ENCODE data around the gene SPATA9. TPM values are rescaled to one million over a fixed set of nuclear protein-coding genes. Genes with fewer than 3 reads are reported as not detected.

Gene SPATA9
- total and polyA plus RNA-seq, 2 of the 8 experiments (the other 6 are each of a cell fraction or from before 2014, with no cell fraction given): not detected

- FAIRE-seq (no peak), DNase-seq (ENCODE audit: low read depth in 1 of 2, low spot score in 2 of 2) (no peak)
- Histone ChIP-seq H4K8ac (ENCODE audit: extremely low read depth, insufficient read depth, low read length) (no peak overlapping the region), H3K4me1 (replicated peaks in 1 of 4; ENCODE audit: control insufficient read depth in 3 of 4, insufficient read depth in 4 of 4, low read length in 3 of 4) (no peaks in the 10 kb centered on the region), H2BK5ac (ENCODE audit: low read depth, low read length) (no peak overlapping the region), H3K14ac (ENCODE audit: insufficient read length) (no peak overlapping the region), H3K36me3 (ENCODE audit: control insufficient read depth in 2 of 4, insufficient read depth in 4 of 4, low read length in 3 of 4) (no peaks in the 10 kb centered on the region), H3K9ac (replicated peaks in 1 of 4; ENCODE audit: extremely low read depth in 1 of 4, low read depth in 3 of 4, low read length in 3 of 4) (no peak overlapping the region), H4K91ac (replicated peaks; ENCODE audit: insufficient read length, low read length) (no peak overlapping the region), H3K27me3 (replicated peaks in 1 of 4; ENCODE audit: control insufficient read depth in 3 of 4, extremely low read depth in 1 of 4, insufficient read depth in 3 of 4, low read length in 3 of 4) (no peaks in the 10 kb centered on the region), H3K23me2 (ENCODE audit: low read depth, low read length) (no peaks in the 10 kb centered on the region), H3K9me3 (ENCODE audit: insufficient read depth in 2 of 2, low read depth in 1 of 2, low read length in 1 of 2) (no peaks in the 10 kb centered on the region; a peak in 1 of 4 replicates), H4K5ac (ENCODE audit: insufficient read length, low read depth, low read length) (no peak overlapping the region), H3K79me2 (ENCODE audit: control insufficient read depth in 1 of 2, insufficient read depth in 2 of 2, low read length in 2 of 2) (no peaks in the 10 kb centered on the region), H4K20me1 (replicated peaks in 1 of 2; ENCODE audit: control insufficient read depth in 1 of 2, insufficient read depth in 2 of 2, low read length in 2 of 2) (no peaks in the 10 kb centered on the region), H3K79me1 (ENCODE audit: low read depth, low read length) (no peaks in the 10 kb centered on the region), H3K4me2 (ENCODE audit: insufficient read depth in 1 of 2, low read depth in 2 of 2, low read length in 2 of 2) (no peak overlapping the region), H2BK20ac (ENCODE audit: low read length) (no peak overlapping the region), H2BK15ac (ENCODE audit: low read length) (no peak overlapping the region), H2AK5ac (ENCODE audit: low read depth, low read length) (no peak overlapping the region), H3K27ac (ENCODE audit: low read depth, low read length) (no peak overlapping the region), H3K56ac (replicated peaks; ENCODE audit: insufficient read length, low read depth, low read length) (no peak overlapping the region), H2AFZ (ENCODE audit: low read length) (no peak overlapping the region), H2BK120ac (replicated peaks; ENCODE audit: low read depth, low read length) (no peak overlapping the region), H3K18ac (ENCODE audit: extremely low read depth, low read length) (no peak overlapping the region), H3K4me3 (ENCODE audit: extremely low read depth in 1 of 4, insufficient read depth in 2 of 4, low read depth in 3 of 4, low read length in 4 of 4) (no peak overlapping the region), H3K23ac (ENCODE audit: insufficient read length) (no peak overlapping the region), H3K4ac (replicated peaks; ENCODE audit: insufficient read length, low read depth, low read length) (no peak overlapping the region), H2BK12ac (ENCODE audit: low read depth, low read length) (no peak overlapping the region)
- POLR2A ChIA-PET (ENCODE audit: partially characterized antibody): no interaction called here
- WGBS, 2 experiments (ENCODE audit: extremely low coverage in 1 of 2, insufficient coverage in 1 of 2, insufficient read length in 1 of 2, insufficient replicate concordance in 2 of 2, low coverage in 1 of 2, low lambda C conversion rate in 2 of 2, missing lambda C conversion rate in 1 of 2): 88% methylated on average over 2 of the region's 2 CpGs; no CpG with 5 or more reads in 1 of the 2 experiments
- CTCF ChIA-PET (ENCODE audit: partially characterized antibody): no interaction called here
- TF ChIP-seq GABPA (IDR thresholded peaks at IDR 0.05; ENCODE audit: borderline replicate concordance, insufficient read depth, low read length) (no peak), USF2 (IDR thresholded peaks at IDR 0.05; ENCODE audit: low read length) (no peak), SIRT6 (IDR thresholded peaks at IDR 0.05; ENCODE audit: low read length) (no peak), RNF2 (IDR thresholded peaks at IDR 0.05; ENCODE audit: borderline replicate concordance, low read depth, low read length, missing control alignments, poor library complexity, severe bottlenecking) (no peak), BRCA1 (IDR thresholded peaks at IDR 0.05; ENCODE audit: low read depth, low read length) (no peak), TBP (IDR thresholded peaks at IDR 0.05; ENCODE audit: low read depth, low read length) (no peak), TCF12 (IDR thresholded peaks at IDR 0.05; ENCODE audit: low read depth, low read length) (no peak), CBX8 (IDR thresholded peaks at IDR 0.05; ENCODE audit: borderline replicate concordance, low read depth, low read length) (no peak)
Observed at GRCh38 chr5:95686651-95687050, 3.9 kb upstream of the SPATA9 start.
